Right atrium auricular region (tissue), 2 donors: ENCODE data around the gene TRUB1. TPM values are rescaled to one million over a fixed set of nuclear protein-coding genes. Genes with fewer than 3 reads are reported as not detected.

Source experiments
- DNase-seq: peaks from one replicate; pipeline ENCODE4 v3.0.0-alpha.2; 2019; ENCODE audit warnings: low spot score
- H3K27ac ChIP-seq, 2 donors: fragments of 200-600 bp; sonication (generic); 1 replicate in 1 of 2; 2 replicates in 1 of 2; pipeline ENCODE4 v1.5.1; 2016 to 2019
- H3K27me3 ChIP-seq, 2 donors: fragments of 200-600 bp; sonication (generic); one replicate each; pipeline versions ENCODE4 v1.5.1 to v1.6.0; 2017 to 2019
- H3K36me3 ChIP-seq: fragments of 200-600 bp; sonication (generic); one replicate; pipeline ENCODE4 v1.5.1; 2016
- H3K4me1 ChIP-seq, 2 donors: fragments of 200-600 bp; sonication (generic); one replicate each; pipeline versions ENCODE4 v1.5.1 to v1.6.0; 2017 to 2019
- H3K4me3 ChIP-seq, 2 donors: fragments of 200-600 bp; sonication (generic); 1 replicate in 1 of 2; 2 replicates in 1 of 2; pipeline ENCODE4 v1.5.1; 2017 to 2019; ENCODE audit warnings: mild to moderate bottlenecking in 1 of 2, moderate library complexity in 1 of 2
- H3K9me3 ChIP-seq, 2 donors: fragments of 200-600 bp; sonication (generic); one replicate each; pipeline ENCODE4 v1.5.1; 2019
- CTCF ChIP-seq, 2 donors: fragments of 200-600 bp; sonication (generic); IDR thresholded peaks; one replicate each; pipeline ENCODE4 v1.5.1; 2019; ENCODE audit warnings: antibody characterized with exemption in 2 of 2
- total RNA-seq, 2 donors: library from RNA; depleted of rRNA; stranded (reverse); fragments of >200 nt; gene quantifications; one replicate each; pipeline ENCODE4 v1.1.0, GENCODE V29; 2016

TRUB1 gene
- total RNA-seq, 2 donors from 2014 or later, result 15.3 to 22.9 TPM

GRCh38 chr10:114938856-114939193, 830 bp downstream of the TRUB1 start:
- Histone ChIP-seq H3K36me3 (no peaks in the 10 kb centered on the region), H3K27me3 (no peaks in the 10 kb centered on the region), H3K9me3 (no peaks in the 10 kb centered on the region), H3K27ac (peak overlapping the region in 1 of 2 donors; percentile 80), H3K4me3 (peak overlapping the region; percentile 85 to 92), H3K4me1 (peaks cover 0 to 33% of the 10 kb centered on the region in 2 donors)
- TF ChIP-seq CTCF (IDR thresholded peaks at IDR 0.05), result no peak
- no peak for DNase-seq

DNA sequence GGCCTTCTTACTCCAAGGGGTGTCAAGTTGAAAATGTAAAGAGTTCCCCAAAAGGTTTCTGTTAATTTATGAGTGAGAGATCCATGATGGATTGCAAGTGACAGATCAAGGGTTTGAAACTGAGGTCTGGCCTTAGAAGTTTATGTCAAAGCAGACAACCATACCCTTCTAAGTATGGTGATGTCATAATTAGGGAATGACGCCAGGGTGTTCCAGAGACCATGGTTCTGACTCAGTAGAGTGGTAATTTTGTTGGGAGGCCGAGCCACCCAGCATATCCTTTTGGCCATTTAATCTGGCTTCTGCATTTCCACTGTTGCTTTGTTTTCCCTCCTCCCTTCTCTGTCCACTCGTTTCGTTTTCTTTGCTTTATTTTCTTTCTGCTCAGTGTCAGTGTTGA, 2.7 kb downstream of the TRUB1 start:
- H3K9me3 ChIP-seq, result no peaks in the 10 kb centered on the region
- H3K27me3 ChIP-seq, result no peaks in the 10 kb centered on the region
- H3K27ac ChIP-seq, result no peak overlapping the region
- H3K36me3 ChIP-seq, result peaks cover 8% of the 10 kb centered on the region
- TF ChIP-seq CTCF (IDR thresholded peaks at IDR 0.05), result no peak
- H3K4me1 ChIP-seq, result peaks cover 0 to 33% of the 10 kb centered on the region in 2 donors
- DNase-seq, result no peak
- H3K4me3 ChIP-seq, result no peak overlapping the region

GRCh38 chr10:114943000-114943399, 5.0 kb downstream of the TRUB1 start:
- peaks cover 0 to 33% of the 10 kb centered on the region in 2 donors for H3K4me1 ChIP-seq
- H3K36me3 ChIP-seq, result peaks cover 8% of the 10 kb centered on the region
- no peaks in the 10 kb centered on the region for H3K9me3 ChIP-seq
- no peak for DNase-seq
- H3K27ac ChIP-seq, result peak overlapping the region; percentile 52 to 56
- no peak overlapping the region for H3K4me3 ChIP-seq
- no peaks in the 10 kb centered on the region for H3K27me3 ChIP-seq
- TF ChIP-seq CTCF (IDR thresholded peaks at IDR 0.05), result no peak

- no peak overlapping the region for H3K4me3 ChIP-seq
- H3K9me3 ChIP-seq, result no peaks in the 10 kb centered on the region
- no peaks in the 10 kb centered on the region for H3K27me3 ChIP-seq
- H3K4me1 ChIP-seq, result no peaks in the 10 kb centered on the region
- no peak overlapping the region for H3K27ac ChIP-seq
- no peaks in the 10 kb centered on the region for H3K36me3 ChIP-seq
- DNase-seq, result no peak
- TF ChIP-seq CTCF (IDR thresholded peaks at IDR 0.05), result no peak
These were observed 15.1 kb downstream of the TRUB1 start for GRCh38 chr10:114953047-114953446.

DNA sequence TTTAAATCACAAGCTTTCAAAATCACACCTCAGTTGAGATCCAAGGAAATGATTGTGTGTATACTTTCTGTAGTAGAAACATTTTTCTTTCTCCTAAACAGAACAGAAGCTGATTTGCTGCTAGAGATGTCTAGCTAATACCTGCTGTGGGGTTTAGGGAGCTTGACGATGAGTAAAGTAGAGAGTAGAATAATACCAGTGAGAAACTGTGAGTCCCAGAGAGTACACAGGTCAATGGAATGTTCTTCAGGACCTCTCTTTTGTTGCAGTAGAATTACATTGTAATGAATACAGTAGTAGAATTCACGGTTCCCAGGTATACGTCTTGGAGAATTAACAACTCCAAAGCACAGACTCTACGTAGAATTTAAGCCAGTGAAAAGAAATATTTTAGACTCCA, 18.0 kb downstream of the TRUB1 start:
- Histone ChIP-seq H3K27me3 (no peaks in the 10 kb centered on the region), H3K27ac (no peak overlapping the region), H3K36me3 (no peaks in the 10 kb centered on the region), H3K4me1 (no peaks in the 10 kb centered on the region), H3K4me3 (no peak overlapping the region), H3K9me3 (no peaks in the 10 kb centered on the region)
- DNase-seq, result no peak
- no peak for TF ChIP-seq CTCF (IDR thresholded peaks at IDR 0.05)

GRCh38 chr10:114956466-114956865, 18.5 kb downstream of the TRUB1 start:
- H3K27me3 ChIP-seq, result no peaks in the 10 kb centered on the region
- no peak overlapping the region for H3K4me3 ChIP-seq
- H3K4me1 ChIP-seq, result no peaks in the 10 kb centered on the region
- TF ChIP-seq CTCF (IDR thresholded peaks at IDR 0.05), result no peak
- H3K9me3 ChIP-seq, result no peaks in the 10 kb centered on the region
- no peak overlapping the region for H3K27ac ChIP-seq
- no peaks in the 10 kb centered on the region for H3K36me3 ChIP-seq
- DNase-seq, result no peak
